OCI-M2 (cell line): ENCODE results near the gene IPO9.
"Not testable (repeated sequence)": the region's sequence is repeated elsewhere in the genome, so short reads cannot be mapped to it uniquely, and the experiment has no call there.

Experiments
- DNase-seq: peaks from one replicate; lab custom pipeline; 2025; ENCODE audit not compliant: unreplicated experiment; lab: John Stamatoyannopoulos, UW

IPO9 gene

DNA sequence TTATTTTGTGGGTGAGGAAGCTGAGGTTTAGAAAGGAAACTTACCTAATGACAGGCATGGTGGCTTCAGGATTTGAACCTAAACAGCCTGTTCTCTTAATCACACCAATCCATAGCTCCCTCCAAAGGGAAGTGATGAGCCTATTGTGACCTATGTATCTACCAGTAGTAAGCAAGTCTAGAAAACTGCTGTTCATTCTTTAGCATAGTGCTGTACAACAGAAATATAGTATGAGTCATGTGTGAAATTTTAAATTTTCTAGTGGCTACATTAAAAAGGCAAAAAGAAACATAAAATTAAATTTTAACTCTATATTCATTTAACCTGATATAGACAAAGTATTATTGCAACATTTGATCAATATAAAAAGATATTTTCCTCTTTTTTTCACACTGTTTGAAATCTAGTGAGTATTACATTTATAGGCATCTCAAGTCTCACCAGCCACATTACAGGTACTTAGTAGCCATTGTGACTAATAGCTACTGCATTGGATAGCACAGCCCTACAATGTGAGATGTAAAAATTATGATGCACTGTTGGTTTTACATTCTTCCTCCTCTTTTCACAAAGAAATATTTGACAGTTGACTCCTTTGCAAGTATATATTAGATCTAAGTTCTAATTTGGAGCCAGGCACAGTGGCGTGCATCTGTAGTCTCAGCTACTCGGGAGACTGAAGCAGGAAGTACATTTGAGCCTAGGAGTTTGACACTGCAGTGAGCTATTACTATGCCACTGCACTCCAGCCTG is 16.6 kb downstream of the IPO9 start:
- DNase-seq: no peak

- no peak for DNase-seq
These were observed 18.2 kb downstream of the IPO9 start for GRCh38 chr1:201847150-201847549.

DNA sequence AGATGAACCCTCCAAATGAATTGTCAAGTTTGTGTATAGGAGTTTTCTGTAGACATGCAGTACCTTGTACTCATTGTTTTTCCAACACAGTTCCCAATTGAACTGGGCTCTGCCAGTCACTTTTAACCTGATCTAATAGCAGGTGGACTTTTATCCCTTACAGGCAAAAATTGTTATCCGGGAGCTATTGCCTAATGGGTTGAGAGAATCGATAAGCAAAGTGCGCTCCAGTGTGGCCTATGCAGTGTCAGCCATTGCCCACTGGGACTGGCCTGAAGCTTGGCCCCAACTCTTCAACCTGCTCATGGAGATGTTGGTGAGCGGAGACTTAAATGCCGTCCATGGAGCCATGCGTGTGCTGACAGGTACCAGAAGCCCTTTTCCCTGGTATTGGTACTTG is 19.3 kb downstream of the IPO9 start:
- DNase-seq: no peak

DNA sequence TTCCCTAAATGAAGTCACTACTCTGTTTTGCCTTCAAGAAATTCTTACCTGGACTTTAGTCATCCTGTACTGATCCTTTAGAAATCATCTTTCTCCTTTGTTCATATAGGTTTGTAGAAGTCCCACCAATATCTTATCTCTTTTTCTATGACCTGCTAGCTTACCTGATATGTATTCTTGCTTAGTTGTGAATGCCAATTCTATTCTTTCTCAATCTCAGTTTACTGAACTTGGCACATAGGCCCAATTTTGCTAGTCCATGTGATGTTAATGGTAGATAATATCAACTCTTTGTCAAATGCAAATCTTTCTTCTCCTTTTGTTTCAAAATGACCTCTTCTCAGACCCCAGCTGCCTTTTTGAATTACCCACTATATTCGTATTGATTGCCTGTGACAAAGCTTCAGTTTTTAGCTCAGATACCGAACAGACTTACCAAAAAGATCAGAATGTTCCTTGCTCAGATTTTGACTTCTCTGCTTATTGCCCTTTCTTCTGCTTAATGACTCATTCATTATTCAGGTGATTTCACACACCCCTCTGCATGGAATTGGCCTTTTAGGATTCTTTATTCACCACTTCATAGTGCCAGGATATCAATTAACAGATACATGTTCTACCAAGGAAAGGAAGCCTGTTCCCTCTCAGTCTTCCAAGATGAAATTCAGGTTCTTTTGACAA is 20.6 kb downstream of the IPO9 start:
- DNase-seq: no peak

DNA sequence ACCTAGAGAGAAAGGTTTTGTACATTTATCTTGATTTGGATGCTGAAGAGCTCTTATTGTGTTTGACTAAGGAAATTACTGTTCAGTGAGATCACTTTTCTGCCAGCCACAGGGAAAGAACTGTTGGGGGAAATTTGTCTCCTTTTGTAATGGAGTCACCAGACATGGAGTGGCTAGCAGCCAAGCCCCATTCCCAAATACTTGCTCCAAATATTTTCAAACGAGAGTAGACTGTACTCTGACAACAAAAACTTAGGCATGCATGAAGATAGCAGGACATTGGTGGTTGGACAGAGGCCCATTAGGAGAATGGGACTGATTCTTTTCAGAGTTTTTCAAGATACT is 21.1 kb downstream of the IPO9 start:
- DNase-seq: no peak

DNA sequence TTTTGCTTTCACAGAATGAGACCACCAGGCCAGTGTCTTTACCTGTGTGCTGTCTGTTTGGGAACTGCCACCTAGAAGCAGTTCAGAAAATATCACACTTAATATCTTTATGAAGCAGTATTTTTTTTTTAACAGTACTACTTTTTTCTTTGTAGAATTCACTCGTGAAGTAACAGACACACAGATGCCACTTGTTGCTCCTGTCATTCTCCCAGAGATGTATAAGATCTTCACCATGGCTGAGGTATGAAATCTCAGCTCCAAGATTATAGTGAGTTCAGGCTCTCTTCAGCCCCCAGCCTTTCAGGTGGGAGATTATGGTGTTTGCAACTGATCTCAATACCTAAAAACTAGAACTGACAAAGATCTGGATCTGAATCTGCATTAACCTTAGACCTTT is 23.0 kb downstream of the IPO9 start:
- no peak for DNase-seq

- not testable (repeated sequence) for DNase-seq
These were observed 27.8 kb downstream of the IPO9 start for GRCh38 chr1:201856722-201857121.

DNA sequence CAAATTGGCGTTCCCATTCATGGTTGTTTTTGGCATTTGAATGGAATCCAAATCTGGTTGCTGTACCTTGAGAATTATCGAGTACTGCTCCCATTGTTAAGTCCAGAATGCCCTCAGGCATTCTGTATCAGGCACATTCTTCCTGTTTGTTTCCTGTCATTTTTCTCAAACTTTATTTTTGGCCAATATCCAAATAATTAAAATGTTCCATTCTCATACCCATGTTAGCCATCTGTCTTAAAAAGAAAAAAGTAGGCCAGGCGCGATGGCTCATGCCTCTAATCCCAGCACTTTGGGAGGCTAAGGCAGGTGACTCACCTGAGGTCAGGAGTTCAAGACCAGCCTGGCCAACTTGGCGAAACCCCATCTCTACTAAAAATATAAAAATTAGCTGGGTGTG is 30.5 kb downstream of the IPO9 start:
- DNase-seq: no peak

- no peak for DNase-seq
These were observed 32.5 kb downstream of the IPO9 start for GRCh38 chr1:201861448-201861847.

DNA sequence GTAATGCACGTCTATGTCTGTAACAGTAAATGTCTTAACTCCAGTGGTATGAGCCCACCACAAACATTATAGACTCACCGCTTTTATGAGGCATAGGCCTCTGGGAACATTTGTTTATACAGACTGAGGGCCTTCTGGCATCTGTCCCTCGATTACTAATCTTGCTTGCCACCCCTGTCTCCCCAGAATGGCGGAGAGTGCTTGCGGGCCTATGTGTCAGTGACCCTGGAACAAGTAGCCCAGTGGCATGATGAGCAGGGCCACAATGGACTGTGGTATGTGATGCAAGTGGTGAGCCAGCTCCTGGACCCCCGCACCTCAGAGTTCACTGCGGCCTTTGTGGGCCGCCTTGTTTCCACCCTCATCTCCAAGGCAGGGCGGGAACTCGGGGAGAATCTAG is 41.4 kb downstream of the IPO9 start:
- no peak for DNase-seq

DNA sequence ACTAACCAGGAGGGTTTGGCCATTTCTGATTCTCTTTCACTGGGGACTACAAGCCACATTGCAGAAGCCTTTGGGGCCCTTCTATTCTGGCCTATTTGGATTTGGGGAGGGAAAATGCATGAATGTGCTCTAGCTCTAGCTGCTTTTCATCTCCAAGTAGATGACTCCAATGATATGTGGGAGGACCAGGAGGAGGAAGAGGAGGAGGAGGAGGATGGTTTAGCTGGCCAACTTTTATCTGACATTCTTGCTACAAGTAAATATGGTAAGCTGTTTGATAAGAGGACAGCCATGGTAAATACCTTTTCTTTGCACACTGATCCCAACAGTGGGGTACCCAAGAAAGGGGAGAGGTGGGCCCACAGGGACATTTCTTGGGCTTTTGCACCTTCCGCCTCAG is 45.7 kb downstream of the IPO9 start:
- no peak for DNase-seq

GRCh38 chr1:201876148-201876818 is 47.3 kb downstream of the IPO9 start:
- DNase-seq: no peak

- DNase-seq: no peak
These were observed 49.0 kb downstream of the IPO9 start for GRCh38 chr1:201877877-201878401.

- DNase-seq: no peak
These were observed 52.1 kb downstream of the IPO9 start for GRCh38 chr1:201880928-201881571.

DNA sequence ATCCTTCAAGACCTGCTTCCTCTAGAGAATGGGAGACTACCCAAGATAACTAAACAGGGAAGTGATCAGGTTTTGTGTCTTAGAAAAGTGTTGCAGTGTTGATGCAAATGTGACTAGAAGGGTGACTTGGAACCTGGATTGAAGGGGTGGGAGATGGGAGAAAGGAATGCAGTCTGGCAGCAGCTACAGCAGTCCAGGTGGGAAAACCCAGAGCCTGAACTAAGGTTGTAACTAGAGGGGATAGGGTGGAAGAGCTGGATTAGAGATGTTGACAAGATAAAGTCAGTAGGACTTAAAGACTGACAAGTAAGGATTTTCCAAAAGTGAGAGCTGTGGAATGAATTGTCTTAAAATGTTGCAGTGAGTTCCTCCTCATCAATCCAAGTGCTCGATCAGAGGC is 52.7 kb downstream of the IPO9 start:
- no peak for DNase-seq

- DNase-seq: no peak
These were observed 53.7 kb downstream of the IPO9 start for GRCh38 chr1:201882665-201883132.

DNA sequence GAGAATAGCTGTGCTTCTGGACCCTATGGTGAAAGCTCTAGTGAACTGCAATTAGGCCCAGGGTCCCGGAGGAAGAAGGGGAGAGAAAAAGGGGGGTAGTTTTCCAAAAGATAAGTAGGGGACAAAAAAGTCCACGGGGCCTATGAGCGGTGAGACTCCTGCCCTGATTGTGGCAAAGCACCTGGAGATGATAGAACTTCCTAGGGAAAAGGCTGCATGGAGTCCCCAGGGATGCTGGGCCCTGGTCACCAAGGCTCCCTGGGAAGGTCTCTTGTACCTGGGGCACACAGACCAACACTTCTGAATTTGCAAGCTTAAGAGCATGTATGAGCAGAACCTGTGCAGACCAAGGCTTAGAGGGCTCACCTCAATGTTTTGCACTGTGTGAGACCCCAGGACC is 54.3 kb downstream of the IPO9 start:
- no peak for DNase-seq

DNA sequence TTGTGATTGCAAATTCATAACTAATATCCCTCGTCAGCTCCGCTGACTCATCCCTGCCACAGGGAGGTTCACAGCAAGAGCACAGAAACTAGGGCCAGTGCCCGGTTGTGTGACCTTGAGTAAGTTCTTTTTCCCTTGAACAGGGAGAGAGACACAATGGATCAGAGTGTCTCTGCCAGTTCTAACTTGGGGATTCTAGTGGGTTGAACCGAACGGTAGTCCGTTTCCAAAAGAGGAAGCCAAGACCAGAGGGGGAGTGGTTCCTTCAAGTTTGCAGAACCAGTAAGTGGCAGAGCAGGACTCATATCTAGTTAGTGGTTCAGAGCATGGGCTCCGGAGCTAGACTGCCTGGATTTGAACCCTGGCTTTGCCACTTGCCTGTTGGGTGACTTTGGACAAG is 54.8 kb downstream of the IPO9 start:
- DNase-seq: no peak

- no peak for DNase-seq
These were observed 55.5 kb downstream of the IPO9 start for GRCh38 chr1:201884425-201884824.

DNA sequence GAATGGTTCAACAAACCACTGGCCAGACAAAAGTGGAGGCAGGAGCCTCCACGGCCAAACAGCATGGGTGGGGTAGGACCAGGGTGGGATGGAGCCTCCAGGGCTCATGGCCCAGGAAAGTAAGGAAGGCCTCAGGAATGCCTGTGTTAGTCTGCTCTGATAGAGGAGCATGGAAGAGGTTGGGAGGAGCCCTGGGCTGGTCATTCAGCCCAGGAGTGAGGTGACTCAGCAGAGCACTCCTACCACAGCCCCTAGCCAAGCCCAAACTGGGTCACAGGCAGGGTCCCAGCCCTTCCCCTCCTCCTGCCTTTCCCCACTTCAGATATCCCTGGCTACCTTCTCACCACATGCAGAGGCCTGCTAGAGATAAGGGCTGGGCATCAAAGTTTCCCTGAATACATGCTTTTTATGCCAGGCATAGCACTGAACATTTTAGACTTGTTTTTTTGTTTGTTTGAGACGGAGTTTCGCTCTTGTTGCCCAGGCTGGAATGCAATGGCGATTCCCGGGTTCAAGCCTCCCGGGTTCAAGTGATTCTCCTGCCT is 56.6 kb downstream of the IPO9 start:
- DNase-seq: no peak
